HG03066 (cell line): Measurements from ENCODE around the gene ZNF862.

Experiments
- ATAC-seq: cut with Tn5 transposase; IDR thresholded peaks from one replicate; pipeline ENCODE4 v1.9.1; 2021; ENCODE audit warnings: low read depth; ENCODE audit not compliant: unreplicated experiment

Gene ZNF862

GRCh38 chr7:149838224-149838991, at the start of gene ZNF862:
TSS of gene ZNF862 (plus strand) at chr7:149838375. CDS start at chr7:149838612, 237 bp downstream.
- peak; percentile 97 for ATAC-seq

- no peak for ATAC-seq
These were observed 49.1 kb upstream of the ZNF862 start for GRCh38 chr7:149789101-149789500.

DNA sequence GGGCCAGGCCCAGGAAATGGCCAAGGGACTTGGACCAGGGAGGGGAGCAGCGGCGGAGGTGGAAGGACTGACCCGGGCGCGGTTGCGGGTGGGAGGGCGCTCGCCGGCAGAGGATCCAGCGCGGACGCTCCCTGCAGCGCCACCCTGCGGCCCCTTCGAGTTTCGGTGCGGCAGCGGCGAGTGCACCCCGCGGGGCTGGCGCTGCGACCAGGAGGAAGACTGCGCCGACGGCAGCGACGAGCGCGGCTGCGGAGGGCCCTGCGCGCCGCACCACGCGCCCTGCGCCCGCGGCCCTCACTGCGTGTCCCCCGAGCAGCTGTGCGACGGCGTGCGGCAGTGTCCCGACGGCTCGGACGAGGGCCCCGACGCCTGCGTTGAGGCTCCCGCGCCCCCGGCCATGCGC, 48.0 kb upstream of the ZNF862 start:
- no peak for ATAC-seq

DNA sequence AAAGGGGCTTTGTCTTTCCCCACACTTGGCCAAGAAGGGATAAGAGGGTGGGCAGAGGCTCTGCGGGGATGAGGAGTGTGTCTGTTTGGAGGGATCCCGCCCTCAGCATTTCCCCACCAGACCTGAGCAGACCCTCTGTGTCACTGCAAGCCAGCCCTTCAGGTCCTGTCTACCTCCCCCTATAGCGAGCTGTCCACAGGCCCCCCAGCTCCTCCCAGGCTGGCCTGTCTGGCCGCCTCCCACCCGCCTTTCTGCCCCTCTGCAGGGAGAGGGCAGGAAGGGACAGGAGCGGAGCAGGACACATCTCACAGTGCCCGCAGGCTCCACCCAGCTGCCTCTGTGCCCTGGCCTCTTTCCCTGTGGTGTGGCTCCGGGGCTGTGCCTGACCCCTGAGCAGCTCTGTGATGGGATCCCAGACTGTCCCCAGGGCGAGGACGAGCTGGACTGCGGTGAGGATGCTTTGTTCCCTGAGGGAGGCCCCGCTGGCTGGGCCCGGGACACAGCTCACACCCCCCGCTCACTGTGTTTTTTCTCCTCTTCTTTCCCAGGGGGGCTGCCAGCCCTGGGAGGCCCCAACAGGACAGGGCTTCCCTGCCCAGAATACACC, 47.3 kb upstream of the ZNF862 start:
- no peak for ATAC-seq

DNA sequence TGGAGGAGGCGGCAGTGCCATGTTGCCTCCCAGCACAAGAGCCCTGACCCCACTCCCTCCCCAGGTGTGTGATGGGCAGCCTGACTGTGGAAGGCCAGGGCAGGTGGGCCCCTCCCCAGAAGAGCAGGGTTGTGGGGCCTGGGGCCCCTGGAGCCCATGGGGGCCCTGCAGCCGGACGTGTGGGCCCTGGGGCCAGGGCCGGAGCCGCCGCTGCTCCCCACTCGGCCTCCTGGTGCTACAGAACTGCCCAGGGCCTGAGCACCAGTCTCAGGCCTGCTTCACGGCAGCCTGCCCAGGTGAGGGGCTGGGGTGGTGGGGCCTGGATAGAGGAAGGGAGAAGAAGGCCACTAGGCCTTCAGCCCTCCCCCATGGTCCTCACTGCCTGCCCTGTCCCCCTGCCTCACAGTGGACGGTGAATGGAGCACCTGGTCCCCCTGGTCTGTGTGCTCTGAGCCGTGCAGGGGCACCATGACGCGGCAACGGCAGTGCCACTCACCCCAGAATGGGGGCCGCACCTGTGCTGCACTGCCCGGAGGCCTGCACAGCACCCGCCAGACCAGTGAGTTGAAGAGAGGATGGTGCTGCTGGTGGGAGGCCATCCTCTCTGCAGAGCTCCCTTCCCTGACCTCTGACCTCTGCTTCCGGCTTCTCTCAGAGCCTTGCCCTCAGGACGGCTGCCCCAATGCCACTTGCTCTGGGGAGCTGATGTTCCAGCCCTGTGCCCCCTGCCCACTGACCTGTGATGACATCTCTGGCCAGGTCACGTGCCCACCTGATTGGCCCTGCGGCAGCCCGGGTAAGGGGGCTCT, 46.6 kb upstream of the ZNF862 start:
- no peak for ATAC-seq

DNA sequence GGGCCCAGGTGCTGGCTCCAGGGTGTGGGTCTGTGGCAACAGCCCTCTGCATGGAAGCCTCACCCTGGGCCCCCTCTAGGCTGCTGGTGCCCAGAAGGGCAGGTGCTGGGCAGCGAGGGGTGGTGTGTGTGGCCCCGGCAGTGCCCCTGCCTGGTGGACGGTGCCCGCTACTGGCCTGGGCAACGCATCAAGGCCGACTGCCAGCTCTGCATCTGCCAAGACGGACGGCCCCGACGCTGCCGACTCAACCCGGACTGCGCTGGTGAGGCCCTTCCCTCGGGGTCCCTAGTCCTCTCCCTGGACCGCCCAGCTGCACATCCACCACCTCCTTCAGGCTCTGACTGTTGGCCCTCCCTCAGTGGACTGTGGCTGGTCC, 46.0 kb upstream of the ZNF862 start:
- no peak for ATAC-seq

DNA sequence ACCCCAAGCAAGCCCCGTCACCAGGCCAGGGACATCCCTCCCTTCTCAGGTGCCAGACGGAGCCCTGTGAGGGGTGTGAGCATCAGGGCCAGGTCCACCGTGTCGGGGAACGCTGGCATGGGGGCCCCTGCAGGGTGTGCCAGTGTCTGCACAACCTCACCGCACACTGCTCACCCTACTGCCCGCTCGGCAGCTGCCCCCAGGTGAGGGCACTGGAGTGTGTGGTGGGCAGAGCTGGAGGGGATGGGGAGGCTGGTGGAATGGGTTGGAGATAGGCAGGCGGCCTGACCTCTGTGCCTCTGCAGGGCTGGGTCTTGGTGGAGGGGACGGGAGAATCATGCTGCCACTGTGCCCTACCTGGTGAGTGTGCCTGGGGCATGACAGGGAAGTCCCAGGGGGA, 44.9 kb upstream of the ZNF862 start:
- ATAC-seq, result no peak

- ATAC-seq, result no peak
These were observed 43.5 kb upstream of the ZNF862 start for GRCh38 chr7:149794661-149795060.

GRCh38 chr7:149795126-149795525, 43.0 kb upstream of the ZNF862 start:
- no peak for ATAC-seq

GRCh38 chr7:149796287-149796860, 41.8 kb upstream of the ZNF862 start:
- ATAC-seq, result no peak

DNA sequence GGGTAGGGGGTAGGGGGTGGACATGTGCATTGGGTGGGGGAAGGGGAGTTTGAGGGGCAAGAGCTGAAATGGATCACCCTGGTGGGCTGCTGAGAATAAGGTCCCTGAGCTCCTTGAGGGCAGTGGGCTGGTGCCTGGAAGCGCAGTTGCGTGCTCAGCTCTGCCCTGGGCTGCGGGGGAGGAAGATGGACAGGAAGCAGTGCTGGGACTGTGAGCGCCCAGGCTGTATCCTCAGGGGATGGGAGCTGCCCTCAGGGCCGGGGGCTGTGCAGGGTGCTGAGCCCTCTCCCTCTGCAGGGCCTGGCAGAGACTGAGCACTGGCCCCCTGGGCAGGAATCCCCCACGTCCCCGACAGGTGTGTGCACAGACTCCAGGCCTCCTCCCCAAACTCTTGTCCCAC, 40.4 kb upstream of the ZNF862 start:
- no peak for ATAC-seq

DNA sequence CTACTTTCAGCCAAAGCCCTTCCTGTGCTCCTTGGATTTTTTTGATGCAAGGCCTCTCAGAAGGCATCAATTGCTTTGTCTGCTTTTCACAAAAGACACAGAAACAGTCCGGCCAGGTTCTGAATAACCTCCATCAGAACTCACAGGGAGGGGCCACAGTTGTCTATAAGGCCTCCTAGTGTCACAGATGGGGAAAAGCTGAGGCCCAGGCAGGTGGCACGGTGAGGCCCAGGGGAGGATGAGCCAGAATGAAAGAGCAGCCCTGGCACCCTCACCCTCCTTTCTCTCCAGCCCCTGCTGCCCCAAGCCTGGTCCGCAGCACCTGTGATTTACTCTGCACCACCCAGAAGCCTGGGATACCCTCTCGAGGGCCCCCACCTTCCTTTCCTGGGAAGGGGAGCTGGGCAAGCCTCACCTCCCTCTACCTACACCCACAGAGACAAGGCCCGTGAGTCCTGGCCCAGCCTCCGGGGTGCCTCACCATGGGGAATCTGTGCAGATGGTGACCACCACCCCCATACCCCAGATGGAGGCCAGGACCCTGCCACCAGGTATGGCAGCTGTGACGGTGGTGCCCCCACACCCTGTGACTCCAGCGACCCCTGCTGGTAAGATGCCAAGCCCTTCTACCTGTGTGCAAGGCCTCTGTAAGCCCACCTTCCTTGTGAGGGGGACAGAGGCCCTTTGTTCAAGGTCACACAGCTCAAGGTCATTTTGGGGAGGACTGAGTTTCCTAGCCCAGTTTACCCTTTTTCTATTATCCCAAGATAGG, 38.6 kb upstream of the ZNF862 start:
- no peak for ATAC-seq

- ATAC-seq, result no peak
These were observed 38.0 kb upstream of the ZNF862 start for GRCh38 chr7:149800169-149800555.

DNA sequence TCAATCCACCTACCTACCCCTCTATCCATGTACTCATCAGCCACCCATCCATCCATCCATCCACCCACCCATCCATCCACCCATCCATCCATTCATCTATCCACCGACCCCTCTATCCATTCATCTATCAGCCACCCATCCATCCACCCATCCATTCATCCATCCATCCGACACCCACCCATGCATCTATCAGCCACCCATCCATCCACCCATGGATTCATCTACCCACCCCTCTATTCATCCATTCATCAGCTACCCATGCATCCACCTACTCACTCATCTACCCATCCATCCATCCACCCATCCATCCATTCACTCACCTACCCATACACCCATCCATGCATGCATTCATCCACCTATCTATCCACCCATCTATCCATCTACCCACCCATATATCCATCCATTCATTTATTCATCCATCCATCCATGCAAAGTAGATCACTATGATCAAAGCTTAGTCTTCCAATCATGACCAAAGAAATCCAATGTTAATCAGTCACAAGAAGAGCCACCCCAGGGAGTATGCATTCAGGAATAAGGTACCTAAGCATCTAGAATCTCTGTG, 37.1 kb upstream of the ZNF862 start:
- ATAC-seq, result no peak

DNA sequence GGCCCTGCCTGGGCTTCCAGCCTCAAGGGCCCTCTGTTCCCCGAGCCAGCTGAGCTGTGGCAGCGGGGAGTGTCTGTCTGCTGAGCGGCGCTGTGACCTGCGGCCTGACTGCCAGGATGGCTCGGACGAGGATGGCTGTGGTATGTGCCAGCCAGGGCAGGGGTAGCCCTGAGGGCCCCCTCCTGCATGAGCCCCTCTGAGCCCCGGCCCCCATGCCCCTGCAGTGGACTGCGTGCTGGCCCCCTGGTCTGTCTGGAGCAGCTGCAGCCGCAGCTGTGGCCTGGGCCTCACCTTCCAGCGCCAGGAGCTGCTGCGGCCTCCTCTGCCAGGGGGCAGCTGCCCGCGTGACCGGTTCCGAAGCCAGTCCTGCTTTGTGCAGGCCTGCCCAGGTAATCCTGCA, 36.4 kb upstream of the ZNF862 start:
- ATAC-seq, result no peak

- ATAC-seq, result no peak
These were observed 35.2 kb upstream of the ZNF862 start for GRCh38 chr7:149802966-149803365.

GRCh38 chr7:149803551-149804074, 34.6 kb upstream of the ZNF862 start:
- no peak for ATAC-seq

- ATAC-seq, result no peak
These were observed 34.1 kb upstream of the ZNF862 start for GRCh38 chr7:149804106-149804505.

- ATAC-seq, result no peak
These were observed 31.4 kb upstream of the ZNF862 start for GRCh38 chr7:149806726-149807125.

GRCh38 chr7:149808311-149808710, 29.9 kb upstream of the ZNF862 start:
- ATAC-seq, result no peak
